GM19035 (cell line): ENCODE measurements around the gene MAP2K7.
"Not testable (repeated sequence)": the region's sequence is repeated elsewhere in the genome, so short reads cannot be mapped to it uniquely, and the experiment has no call there.

ENCODE experiments used
- ATAC-seq: cut with Tn5 transposase; IDR thresholded peaks from one replicate; pipeline ENCODE4 v1.9.1; 2021; ENCODE audit not compliant: unreplicated experiment

The MAP2K7 gene

GRCh38 chr19:7903244-7904073 is at the start of gene MAP2K7:
Gene MAP2K7 (plus strand): TSS chr19:7903877. CDS start chr19:7903945, 68 bp downstream.
- peak; percentile 80 for ATAC-seq

GRCh38 chr19:7855426-7856108 is 48.1 kb upstream of the MAP2K7 start:
- ATAC-seq: no peak

GRCh38 chr19:7856109-7856591 is 47.5 kb upstream of the MAP2K7 start:
- no peak for ATAC-seq

GRCh38 chr19:7856679-7857663 is 46.7 kb upstream of the MAP2K7 start:
- ATAC-seq: no peak

GRCh38 chr19:7857727-7858108 is 46.0 kb upstream of the MAP2K7 start:
- no peak for ATAC-seq

- ATAC-seq: no peak
These were observed 45.4 kb upstream of the MAP2K7 start for GRCh38 chr19:7858109-7858770.

GRCh38 chr19:7859087-7859486 is 44.6 kb upstream of the MAP2K7 start:
- ATAC-seq: not testable (repeated sequence)

- ATAC-seq: no peak
These were observed 43.6 kb upstream of the MAP2K7 start for GRCh38 chr19:7859831-7860713.

- ATAC-seq: no peak
These were observed 42.7 kb upstream of the MAP2K7 start for GRCh38 chr19:7860714-7861618.

GRCh38 chr19:7861619-7862412 is 41.9 kb upstream of the MAP2K7 start:
- no peak for ATAC-seq

GRCh38 chr19:7862413-7862951 is 41.2 kb upstream of the MAP2K7 start:
- no peak for ATAC-seq

- ATAC-seq: no peak
These were observed 40.3 kb upstream of the MAP2K7 start for GRCh38 chr19:7863157-7863970.

- ATAC-seq: no peak
These were observed 39.5 kb upstream of the MAP2K7 start for GRCh38 chr19:7863971-7864689.

- no peak for ATAC-seq
These were observed 39.0 kb upstream of the MAP2K7 start for GRCh38 chr19:7864690-7865074.

- no peak for ATAC-seq
These were observed 38.3 kb upstream of the MAP2K7 start for GRCh38 chr19:7865262-7865911.
